Stomach (tissue), 4 donors: ENCODE measurements around the gene ZNF687.

ENCODE experiments used
- CTCF ChIP-seq, 7 experiments: fragments of 450-650 bp in 4 of 7; fragments of 200-600 bp in 3 of 7; sonication (generic) in 3 of 7; IDR thresholded peaks; one replicate each; pipeline ENCODE4 v1.5.1; 2016 to 2019; ENCODE audit warnings: antibody characterized with exemption in 7 of 7, control low read depth in 2 of 7, mild to moderate bottlenecking in 1 of 7
- EP300 ChIP-seq: sonication (generic); formaldehyde crosslinking; IDR thresholded peaks from one replicate; pipeline ENCODE4 v1.6.1; 2017; ENCODE audit warnings: antibody characterized with exemption
- POLR2A ChIP-seq, 4 donors: fragments of 450-650 bp; IDR thresholded peaks; one replicate each; pipeline ENCODE4 v1.6.1; 2016; ENCODE audit warnings: antibody characterized with exemption in 4 of 4, control low read depth in 2 of 4, mild to moderate bottlenecking in 1 of 4, moderate library complexity in 1 of 4
- POLR2AphosphoS5 ChIP-seq, 3 donors: sonication (generic); formaldehyde crosslinking; IDR thresholded peaks; one replicate each; pipeline ENCODE4 v1.6.1; 2016; ENCODE audit warnings: antibody characterized with exemption in 3 of 3

DNA sequence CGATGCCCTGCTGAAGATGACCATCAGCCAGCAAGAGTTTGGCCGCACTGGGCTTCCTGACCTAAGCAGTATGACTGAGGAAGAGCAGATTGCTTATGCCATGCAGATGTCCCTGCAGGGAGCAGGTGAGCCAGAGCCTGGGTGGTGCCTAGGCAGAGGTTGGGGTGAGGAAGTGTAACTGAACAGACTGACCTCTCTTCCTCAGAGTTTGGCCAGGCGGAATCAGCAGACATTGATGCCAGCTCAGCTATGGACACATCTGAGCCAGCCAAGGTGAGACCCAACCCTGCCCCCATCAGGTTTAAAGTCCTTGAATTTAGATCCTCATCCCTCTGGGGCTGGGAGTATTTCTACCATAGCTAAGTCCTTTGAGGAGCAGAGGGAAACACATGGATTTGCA is 15.8 kb upstream of the ZNF687 start:
- no peak for TF ChIP-seq POLR2AphosphoS5 (IDR thresholded peaks at IDR 0.05)
- no peak for TF ChIP-seq CTCF (IDR thresholded peaks at IDR 0.05)
- no peak for TF ChIP-seq POLR2A (IDR thresholded peaks at IDR 0.05)
- no peak for TF ChIP-seq EP300
